ENCODE data around the gene CDYL.

DNA sequence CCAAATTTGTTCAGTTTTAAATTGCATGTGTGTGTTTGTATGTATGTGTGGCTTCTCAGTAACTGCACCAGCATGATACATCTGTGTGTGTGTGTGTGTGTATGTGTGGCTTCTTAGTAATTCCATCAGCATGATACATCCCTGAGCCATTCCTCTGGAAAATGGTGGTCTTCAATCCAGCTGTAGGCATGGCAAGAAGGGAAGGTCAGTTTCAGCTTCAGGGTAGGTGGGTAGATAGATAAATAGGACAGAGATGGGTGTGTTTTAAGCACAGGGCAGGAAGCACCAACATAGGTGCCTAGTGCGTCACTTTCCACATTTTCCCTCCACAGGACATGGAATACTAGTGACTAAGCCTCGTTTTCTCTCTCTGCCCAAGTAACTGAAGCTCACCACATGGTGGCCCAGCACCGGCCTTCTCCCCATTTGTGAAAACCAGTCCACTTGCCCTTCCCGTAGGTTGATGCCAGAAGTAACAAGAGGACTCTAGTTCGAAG is 144.8 kb downstream of the CDYL start:
- TF ChIP-seq POLR2AphosphoS5 (IDR thresholded peaks at IDR 0.05) (no peak), POLR2A (IDR thresholded peaks at IDR 0.05) (no peak), EP300 (IDR thresholded peaks at IDR 0.05) (no peak)
- TF ChIP-seq, protein P1, sequence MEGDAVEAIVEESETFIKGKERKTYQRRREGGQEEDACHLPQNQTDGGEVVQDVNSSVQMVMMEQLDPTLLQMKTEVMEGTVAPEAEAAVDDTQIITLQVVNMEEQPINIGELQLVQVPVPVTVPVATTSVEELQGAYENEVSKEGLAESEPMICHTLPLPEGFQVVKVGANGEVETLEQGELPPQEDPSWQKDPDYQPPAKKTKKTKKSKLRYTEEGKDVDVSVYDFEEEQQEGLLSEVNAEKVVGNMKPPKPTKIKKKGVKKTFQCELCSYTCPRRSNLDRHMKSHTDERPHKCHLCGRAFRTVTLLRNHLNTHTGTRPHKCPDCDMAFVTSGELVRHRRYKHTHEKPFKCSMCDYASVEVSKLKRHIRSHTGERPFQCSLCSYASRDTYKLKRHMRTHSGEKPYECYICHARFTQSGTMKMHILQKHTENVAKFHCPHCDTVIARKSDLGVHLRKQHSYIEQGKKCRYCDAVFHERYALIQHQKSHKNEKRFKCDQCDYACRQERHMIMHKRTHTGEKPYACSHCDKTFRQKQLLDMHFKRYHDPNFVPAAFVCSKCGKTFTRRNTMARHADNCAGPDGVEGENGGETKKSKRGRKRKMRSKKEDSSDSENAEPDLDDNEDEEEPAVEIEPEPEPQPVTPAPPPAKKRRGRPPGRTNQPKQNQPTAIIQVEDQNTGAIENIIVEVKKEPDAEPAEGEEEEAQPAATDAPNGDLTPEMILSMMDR (IDR thresholded peaks at IDR 0.05): no peak
